Neural progenitor cell (in vitro differentiated cells): Measurements from ENCODE around the gene GHRH.

ENCODE experiments used
- EZH2phosphoT487 ChIP-seq: fragments of 200-600 bp; sonication (generic); IDR thresholded peaks from 2 replicates; pipeline ENCODE4 v1.6.1; 2017; ENCODE audit warnings: antibody characterized with exemption
- TF ChIP-seq, protein P1 (sequence below): fragments of 200-600 bp; sonication (generic); IDR thresholded peaks from 2 replicates; pipeline ENCODE4 v1.5.1; 2017; ENCODE audit warnings: antibody characterized with exemption, mild to moderate bottlenecking

DNA sequence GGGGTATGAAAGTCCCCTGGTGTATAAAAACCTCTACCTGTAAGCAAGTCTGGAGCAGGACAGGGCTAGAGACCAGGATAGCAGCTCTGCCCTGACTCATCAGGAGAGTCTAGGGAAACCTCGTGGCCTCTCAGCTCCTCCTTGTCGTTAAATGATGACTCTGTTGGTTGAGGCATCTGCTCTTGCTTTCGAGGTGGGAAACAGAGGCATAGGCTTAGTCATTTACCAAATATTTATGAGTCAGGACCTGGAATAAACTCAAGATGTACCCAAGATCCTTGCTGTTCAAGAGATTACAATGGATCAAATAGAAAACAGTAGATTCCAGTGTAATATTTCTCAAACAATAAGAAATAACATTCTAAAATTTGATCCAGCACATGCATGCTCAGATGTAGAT, 33.4 kb upstream of the GHRH start:
- TF ChIP-seq, protein P1, sequence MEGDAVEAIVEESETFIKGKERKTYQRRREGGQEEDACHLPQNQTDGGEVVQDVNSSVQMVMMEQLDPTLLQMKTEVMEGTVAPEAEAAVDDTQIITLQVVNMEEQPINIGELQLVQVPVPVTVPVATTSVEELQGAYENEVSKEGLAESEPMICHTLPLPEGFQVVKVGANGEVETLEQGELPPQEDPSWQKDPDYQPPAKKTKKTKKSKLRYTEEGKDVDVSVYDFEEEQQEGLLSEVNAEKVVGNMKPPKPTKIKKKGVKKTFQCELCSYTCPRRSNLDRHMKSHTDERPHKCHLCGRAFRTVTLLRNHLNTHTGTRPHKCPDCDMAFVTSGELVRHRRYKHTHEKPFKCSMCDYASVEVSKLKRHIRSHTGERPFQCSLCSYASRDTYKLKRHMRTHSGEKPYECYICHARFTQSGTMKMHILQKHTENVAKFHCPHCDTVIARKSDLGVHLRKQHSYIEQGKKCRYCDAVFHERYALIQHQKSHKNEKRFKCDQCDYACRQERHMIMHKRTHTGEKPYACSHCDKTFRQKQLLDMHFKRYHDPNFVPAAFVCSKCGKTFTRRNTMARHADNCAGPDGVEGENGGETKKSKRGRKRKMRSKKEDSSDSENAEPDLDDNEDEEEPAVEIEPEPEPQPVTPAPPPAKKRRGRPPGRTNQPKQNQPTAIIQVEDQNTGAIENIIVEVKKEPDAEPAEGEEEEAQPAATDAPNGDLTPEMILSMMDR: no peak
- no peak for TF ChIP-seq EZH2phosphoT487
